GM23338 (cell line): ENCODE results near the gene DYRK3.

Experiments
- CTCF ChIP-seq, 2 experiments: fragments of 200-600 bp in 1 of 2; sonication (generic) in 1 of 2; conservative IDR thresholded peaks; 2 replicates each; pipeline versions ENCODE4 v1.5.1 to v1.6.1; 2016 to 2017; ENCODE audit warnings: antibody characterized with exemption in 2 of 2, low read depth in 2 of 2, mild to moderate bottlenecking in 2 of 2, moderate library complexity in 1 of 2
- EZH2 ChIP-seq: fragments of 200-600 bp; sonication (generic); IDR thresholded peaks from one replicate; pipeline ENCODE4 v1.8.0; 2017; ENCODE audit warnings: antibody characterized with exemption, mild to moderate bottlenecking, low read depth; ENCODE audit not compliant: unreplicated experiment

DNA sequence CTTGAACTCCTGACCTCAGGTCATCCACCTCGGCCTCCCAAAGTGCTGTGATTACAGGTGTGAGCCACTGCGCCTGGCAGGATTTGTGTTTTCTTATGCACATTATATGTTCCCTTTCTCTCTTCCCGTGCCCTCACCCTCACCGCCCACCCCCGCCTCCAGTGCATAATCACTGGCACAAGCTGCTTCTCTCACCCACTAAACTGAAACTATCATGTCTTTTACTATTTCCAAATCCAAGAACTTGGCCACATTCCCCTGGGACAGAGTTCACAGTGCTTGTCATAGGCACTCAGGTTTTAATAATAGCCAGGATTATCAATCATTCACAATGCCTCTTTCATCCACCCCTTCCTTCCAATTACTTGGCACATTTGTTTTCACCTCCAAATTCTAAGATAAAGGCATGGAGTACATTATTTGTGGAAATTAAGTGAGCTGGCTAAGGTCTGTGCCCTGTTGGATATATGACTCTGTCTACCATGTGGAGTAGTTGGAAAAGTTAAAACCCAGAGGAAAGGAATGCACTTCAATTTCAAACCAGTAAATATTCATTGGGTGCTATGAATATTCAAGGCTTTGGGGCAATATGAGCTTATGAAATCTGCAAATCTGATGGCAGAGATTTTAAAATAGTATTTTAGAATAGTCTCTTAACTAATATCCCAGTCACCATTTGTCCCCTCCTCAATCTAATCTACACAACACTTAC is 31.8 kb downstream of the DYRK3 start:
- TF ChIP-seq EZH2 (no peak), CTCF (conservative IDR thresholded peaks at IDR 0.05; ENCODE audit: low read depth in 2 of 2) (no peak)
